NB4 (cell line): ENCODE data around the gene TLCD3B.

ENCODE experiments used
- DNase-seq: peaks from one replicate; pipeline ENCODE4 v3.0.0; 2010; ENCODE audit warnings: low read depth
- H3K4me3 ChIP-seq: one replicate; pipeline ENCODE4 v1.5.1; 2011; ENCODE audit warnings: mild to moderate bottlenecking, low read depth, low read length, moderate library complexity
- CTCF ChIP-seq: IDR thresholded peaks from one replicate; pipeline ENCODE4 v1.5.1; 2012; ENCODE audit warnings: low read depth, low read length
- MAX ChIP-seq: IDR thresholded peaks from 2 replicates; pipeline ENCODE4 v1.6.1; 2011; ENCODE audit warnings: low read depth, low read length
- MYC ChIP-seq: IDR thresholded peaks from 2 replicates; pipeline ENCODE4 v1.6.1; 2011; ENCODE audit warnings: low read depth, low read length
- POLR2A ChIP-seq: IDR thresholded peaks from 2 replicates; pipeline ENCODE4 v1.6.1; 2011; ENCODE audit warnings: mild to moderate bottlenecking; ENCODE audit not compliant: insufficient read length; ENCODE audit errors: extremely low read depth

TLCD3B gene

GRCh38 chr16:29986231-29986630 lies 44.8 kb downstream of the TLCD3B start:
- DNase-seq = no peak
- TF ChIP-seq CTCF (no peak), MYC (no peak), MAX (no peak), POLR2A (no peak)
- H3K4me3 ChIP-seq = no peak overlapping the region

GRCh38 chr16:29985271-29985811 lies 45.7 kb downstream of the TLCD3B start:
- TF ChIP-seq CTCF (no peak), MYC (no peak), POLR2A (no peak), MAX (no peak)
- no peak for DNase-seq
- no peak overlapping the region for H3K4me3 ChIP-seq

- no peak for DNase-seq
- no peak for TF ChIP-seq POLR2A
- no peak for TF ChIP-seq CTCF
- no peak for TF ChIP-seq MYC
- no peak for TF ChIP-seq MAX
- no peak overlapping the region for H3K4me3 ChIP-seq
Observed at GRCh38 chr16:29984764-29985147, 46.3 kb downstream of the TLCD3B start.

- no peak for DNase-seq
- TF ChIP-seq CTCF = no peak
- no peak for TF ChIP-seq MAX
- no peak overlapping the region for H3K4me3 ChIP-seq
Observed at GRCh38 chr16:29984137-29984763, 46.8 kb downstream of the TLCD3B start.

- no peak overlapping the region for H3K4me3 ChIP-seq
- TF ChIP-seq MAX (no peak), POLR2A (no peak), MYC (no peak), CTCF (no peak)
- DNase-seq = no peak
Observed at GRCh38 chr16:29983420-29984136, 47.5 kb downstream of the TLCD3B start.
